ENCODE data around the gene KRT9.
A peak's percentile ranks its signal among the peaks of the same experiment; 100 is the strongest.
"Not testable (repeated sequence)": the region's sequence is repeated elsewhere in the genome, so short reads cannot be mapped to it uniquely, and the experiment has no call there.

KRT9 gene

GRCh38 chr17:41599680-41600079 lies 27.8 kb upstream of the KRT9 start:
- DNase-seq: no peak

GRCh38 chr17:41595585-41595984 lies 23.7 kb upstream of the KRT9 start:
- no peak for DNase-seq

DNA sequence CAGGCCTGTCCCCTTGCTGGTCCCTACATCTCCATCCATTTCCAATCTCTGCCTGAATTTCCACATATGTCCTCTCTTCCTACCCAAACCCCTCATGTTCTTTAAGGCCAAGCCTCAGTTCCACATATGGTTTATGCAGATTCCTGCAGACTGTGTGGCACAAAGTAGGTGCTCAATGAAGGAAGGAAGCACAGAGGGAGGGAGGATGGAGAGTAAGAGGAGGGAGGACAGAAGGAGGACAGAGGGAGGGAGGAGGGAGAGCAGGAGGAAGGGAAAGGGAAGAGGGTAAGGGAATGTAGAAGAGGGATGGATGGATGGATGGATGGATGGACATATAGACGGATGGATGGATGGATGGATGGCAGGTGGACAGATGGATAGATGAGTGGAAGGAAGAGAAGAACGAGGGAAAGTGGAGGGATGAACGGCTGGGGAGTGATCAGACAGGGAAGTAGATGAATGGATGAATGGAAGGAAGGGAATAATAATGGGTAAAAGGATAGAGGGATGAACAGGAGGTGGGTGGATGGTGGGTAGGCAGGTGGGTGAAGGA lies 22.6 kb upstream of the KRT9 start:
- no peak for DNase-seq

- DNase-seq: no peak
Measured at GRCh38 chr17:41593306-41593981, 21.6 kb upstream of the KRT9 start.

- DNase-seq: no peak
Measured at GRCh38 chr17:41592601-41593305, 20.9 kb upstream of the KRT9 start.

DNA sequence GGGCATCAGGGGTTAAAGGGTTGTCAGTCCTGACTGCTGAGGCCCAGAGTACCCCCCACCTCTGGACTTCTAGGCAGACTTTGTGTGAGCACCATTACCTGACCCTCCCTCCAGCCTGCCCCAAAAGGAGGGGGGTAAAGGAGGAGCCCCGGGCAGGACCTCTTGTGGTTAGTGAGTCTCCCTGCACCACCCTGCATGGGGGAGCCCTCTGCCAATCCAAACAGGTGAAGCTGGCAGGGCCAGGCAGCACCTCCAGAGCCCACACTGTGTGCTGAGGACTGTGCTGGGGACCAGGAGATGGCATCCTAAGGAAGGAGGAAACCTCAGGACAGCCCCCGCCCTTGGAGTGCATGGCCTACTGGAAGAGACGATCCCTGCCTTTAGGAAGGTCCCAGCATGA lies 17.4 kb upstream of the KRT9 start:
- DNase-seq: no peak

GRCh38 chr17:41588126-41588810 lies 16.4 kb upstream of the KRT9 start:
- DNase-seq: no peak

GRCh38 chr17:41586863-41587495 lies 15.1 kb upstream of the KRT9 start, which contains the start of gene KRT14:
KRT14 (minus strand) TSS chr17:41586895; CDS start chr17:41586834, 61 bp downstream.
- DNase-seq: no peak

DNA sequence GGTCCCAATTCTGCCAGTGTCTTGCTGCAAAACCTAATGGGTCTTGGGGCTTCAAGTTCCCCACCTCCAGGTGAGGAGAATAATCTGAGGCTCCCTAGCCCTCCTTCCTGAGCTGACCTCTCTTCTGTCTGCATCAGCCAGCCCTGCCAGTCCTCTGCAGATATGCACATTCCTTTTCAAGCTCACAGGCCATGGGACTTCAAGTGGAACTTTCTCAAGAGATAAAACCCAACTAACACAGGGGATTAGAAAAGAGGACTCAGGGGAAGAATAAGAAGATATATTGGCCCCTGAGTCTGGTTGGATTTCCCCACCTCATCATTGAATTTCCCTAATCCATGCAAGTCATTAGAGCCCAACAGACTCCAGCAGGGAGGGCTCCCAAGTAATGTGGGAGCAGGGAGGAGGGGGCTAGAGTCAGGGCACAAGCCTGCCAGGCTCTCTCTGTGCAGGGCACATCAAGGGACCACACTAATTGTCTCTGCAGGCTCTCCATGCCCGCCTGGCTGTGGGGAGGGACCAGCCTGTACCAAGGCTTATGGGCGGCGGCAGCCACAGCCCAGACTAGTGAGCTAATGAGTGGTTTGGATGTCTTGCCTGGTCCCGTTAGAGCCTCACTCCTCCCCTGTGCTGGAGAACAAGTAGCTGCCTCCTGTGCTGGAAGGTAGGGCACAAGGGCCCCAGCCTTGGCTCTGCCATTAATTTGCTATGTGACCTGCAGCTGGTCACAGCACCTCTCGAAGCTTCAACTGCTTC lies 13.6 kb upstream of the KRT9 start:
- DNase-seq: no peak

GRCh38 chr17:41584331-41584927 lies 12.6 kb upstream of the KRT9 start:
- not testable (repeated sequence) for DNase-seq

GRCh38 chr17:41583137-41584127 lies 11.6 kb upstream of the KRT9 start:
- DNase-seq: no peak

DNA sequence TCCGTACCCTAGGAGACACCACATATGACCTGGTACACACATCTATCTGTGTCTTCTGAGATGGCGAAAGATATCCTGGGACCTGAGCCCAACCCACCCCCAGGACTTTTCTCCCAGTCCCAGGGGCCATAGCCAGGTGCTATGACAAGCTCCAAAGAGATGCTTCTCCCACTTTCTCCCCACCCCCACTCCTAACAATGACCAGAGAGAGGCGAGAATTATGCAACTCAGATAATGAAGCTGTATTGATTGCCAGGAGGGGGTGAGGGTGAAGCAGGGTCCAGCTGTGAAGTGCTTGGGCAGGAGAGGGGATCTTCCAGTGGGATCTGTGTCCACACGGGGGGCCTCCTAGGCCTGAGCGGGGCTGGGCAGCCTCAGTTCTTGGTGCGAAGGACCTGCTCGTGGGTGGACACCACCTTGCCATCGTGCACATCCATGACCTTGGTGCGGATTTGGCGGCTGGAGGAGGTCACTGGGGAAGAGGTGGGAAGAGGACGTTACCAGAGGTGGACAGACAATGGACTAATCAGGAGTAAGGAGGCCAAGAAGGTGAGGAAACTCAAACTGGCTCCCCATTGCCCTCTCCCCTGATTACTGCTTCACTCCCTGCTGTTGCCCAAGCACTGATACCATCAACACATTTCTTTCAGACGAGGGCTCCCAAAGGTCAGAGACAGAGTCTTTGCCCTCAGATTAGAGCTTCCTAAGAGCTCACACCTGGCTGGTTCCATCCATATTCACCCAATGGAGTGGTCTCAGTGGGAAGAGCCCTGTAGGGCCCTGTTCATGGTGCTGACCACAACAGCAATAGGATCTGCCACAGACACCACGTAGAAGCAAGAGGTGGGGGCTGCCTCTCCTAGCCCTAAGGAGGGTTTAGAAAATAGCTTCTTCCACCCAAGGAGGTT lies 10.5 kb upstream of the KRT9 start:
- not testable (repeated sequence) for DNase-seq

DNA sequence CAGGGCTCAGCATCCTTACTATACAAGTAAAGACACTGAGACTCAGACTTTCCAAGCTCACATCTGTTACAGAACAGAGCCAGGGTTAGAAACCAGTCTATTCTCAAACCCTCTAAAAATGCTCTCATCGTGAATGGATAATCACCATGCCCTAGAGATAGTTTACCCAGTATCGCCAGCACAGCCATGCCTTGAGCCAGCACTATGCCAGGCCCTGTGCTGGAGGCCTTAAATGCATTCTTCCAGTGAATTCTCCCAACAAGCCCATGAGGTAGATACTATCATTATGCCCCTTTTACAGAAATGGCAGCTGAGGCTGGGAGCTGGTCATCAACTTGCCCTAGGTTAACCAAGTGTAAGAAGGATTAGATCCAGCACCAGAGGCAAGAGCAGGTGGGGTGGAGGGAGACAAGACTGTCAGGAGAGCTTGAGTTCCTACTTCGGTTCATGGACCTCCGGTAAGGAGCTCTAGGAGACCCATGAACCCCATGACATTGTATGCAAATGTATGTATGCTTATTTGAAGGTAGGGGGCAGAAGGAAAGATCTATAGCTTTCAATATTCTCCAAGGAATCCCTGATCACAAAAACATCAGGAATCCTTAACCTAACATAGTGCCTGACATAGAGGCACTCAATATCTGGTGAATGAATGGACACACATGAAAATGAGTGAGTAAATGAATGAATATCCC lies 9.7 kb upstream of the KRT9 start:
- no peak for DNase-seq

- DNase-seq: no peak
Measured at GRCh38 chr17:41580687-41581365, 9.0 kb upstream of the KRT9 start.

GRCh38 chr17:41580244-41580575 lies 8.4 kb upstream of the KRT9 start:
- DNase-seq: no peak

- DNase-seq: peak; percentile 57
Measured at GRCh38 chr17:41579484-41580243, 7.8 kb upstream of the KRT9 start.

DNA sequence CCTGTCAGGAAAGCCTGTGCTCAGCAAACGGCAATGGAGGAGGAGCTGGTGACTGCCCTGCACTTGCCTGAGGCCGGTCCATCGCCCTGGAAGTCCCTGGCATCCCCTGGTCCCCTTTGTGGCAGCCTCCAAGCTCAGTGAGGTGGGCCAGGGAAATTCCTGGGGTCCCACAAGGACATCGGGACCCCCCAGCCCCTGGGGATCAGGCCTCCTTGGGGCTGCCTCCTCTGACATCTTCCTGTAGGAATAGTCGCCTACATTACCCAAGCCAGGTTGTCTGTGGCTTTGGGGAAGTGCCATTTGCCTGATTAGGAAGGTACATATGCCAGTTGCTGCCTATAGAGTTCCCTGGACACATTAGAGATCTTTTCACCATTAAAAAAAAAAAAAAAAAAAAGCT lies 7.1 kb upstream of the KRT9 start:
- DNase-seq: no peak

- no peak for DNase-seq
Measured at GRCh38 chr17:41578538-41578937, 6.7 kb upstream of the KRT9 start.

All from CD4-positive, alpha-beta T cell treated with Interleukin-15 for 1 hour (primary cell).